Gastroesophageal sphincter (tissue), 3 donors: Measurements from ENCODE around the gene COL20A1.

ENCODE experiments used
- CTCF ChIP-seq, 4 experiments: fragments of 200-600 bp in 2 of 4; fragments of 450-650 bp in 2 of 4; sonication (generic) in 1 of 4; IDR thresholded peaks; one replicate each; pipeline ENCODE4 v1.5.1; 2017 to 2019; ENCODE audit warnings: antibody characterized with exemption in 4 of 4, mild to moderate bottlenecking in 2 of 4, moderate library complexity in 2 of 4
- POLR2A ChIP-seq, 2 donors: fragments of 450-650 bp; IDR thresholded peaks; one replicate each; pipeline ENCODE4 v1.6.1; 2017; ENCODE audit warnings: antibody characterized with exemption in 2 of 2, mild to moderate bottlenecking in 2 of 2, moderate library complexity in 1 of 2

- TF ChIP-seq CTCF (IDR thresholded peaks at IDR 0.05) (no peak), POLR2A (IDR thresholded peaks at IDR 0.05) (no peak)
Measured at GRCh38 chr20:63256954-63257353, 36.0 kb upstream of the COL20A1 start.
